Breast epithelium (tissue), 3 donors: ENCODE data around the gene SNX5.

Experiments used
- POLR2A ChIP-seq: fragments of 450-650 bp; IDR thresholded peaks from one replicate; pipeline ENCODE4 v1.6.1; 2016; ENCODE audit warnings: antibody characterized with exemption, mild to moderate bottlenecking, moderate library complexity
- POLR2AphosphoS5 ChIP-seq, 3 donors: sonication (generic); formaldehyde crosslinking; IDR thresholded peaks; one replicate each; pipeline ENCODE4 v1.6.1; 2017; ENCODE audit warnings: antibody characterized with exemption in 3 of 3
- TF ChIP-seq, protein P1 (sequence below), 3 donors: fragments of 450-650 bp; IDR thresholded peaks; one replicate each; pipeline ENCODE4 v1.5.1; 2016 to 2017; ENCODE audit warnings: antibody characterized with exemption in 3 of 3, mild to moderate bottlenecking in 3 of 3, moderate library complexity in 3 of 3

DNA sequence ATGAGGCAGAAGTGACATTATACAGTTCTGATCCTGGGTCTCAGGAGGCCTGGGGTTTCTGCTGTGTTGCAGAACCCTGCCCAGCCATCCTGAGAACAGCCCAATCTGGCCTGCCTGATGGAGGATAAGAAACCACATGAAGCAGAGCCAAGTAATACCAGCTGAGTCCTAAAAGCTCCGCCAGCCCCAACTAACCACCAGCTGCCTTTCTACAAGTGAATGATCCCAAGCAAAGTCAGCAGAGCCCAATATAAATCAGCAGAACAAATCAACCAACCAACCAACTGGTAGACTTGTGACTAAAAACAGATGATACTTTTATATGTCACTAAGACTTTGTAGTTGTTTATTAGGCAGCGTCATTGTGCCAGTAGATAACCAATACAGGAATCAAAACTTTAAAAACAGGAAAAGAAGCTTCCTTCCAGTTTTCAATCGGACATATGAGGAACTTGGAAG lies 52.1 kb downstream of the SNX5 start:
- TF ChIP-seq POLR2AphosphoS5 (IDR thresholded peaks at IDR 0.05) (no peak), POLR2A (no peak)
- TF ChIP-seq, protein P1, sequence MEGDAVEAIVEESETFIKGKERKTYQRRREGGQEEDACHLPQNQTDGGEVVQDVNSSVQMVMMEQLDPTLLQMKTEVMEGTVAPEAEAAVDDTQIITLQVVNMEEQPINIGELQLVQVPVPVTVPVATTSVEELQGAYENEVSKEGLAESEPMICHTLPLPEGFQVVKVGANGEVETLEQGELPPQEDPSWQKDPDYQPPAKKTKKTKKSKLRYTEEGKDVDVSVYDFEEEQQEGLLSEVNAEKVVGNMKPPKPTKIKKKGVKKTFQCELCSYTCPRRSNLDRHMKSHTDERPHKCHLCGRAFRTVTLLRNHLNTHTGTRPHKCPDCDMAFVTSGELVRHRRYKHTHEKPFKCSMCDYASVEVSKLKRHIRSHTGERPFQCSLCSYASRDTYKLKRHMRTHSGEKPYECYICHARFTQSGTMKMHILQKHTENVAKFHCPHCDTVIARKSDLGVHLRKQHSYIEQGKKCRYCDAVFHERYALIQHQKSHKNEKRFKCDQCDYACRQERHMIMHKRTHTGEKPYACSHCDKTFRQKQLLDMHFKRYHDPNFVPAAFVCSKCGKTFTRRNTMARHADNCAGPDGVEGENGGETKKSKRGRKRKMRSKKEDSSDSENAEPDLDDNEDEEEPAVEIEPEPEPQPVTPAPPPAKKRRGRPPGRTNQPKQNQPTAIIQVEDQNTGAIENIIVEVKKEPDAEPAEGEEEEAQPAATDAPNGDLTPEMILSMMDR (IDR thresholded peaks at IDR 0.05): no peak
